ENCODE data around the gene EPX. TPM values are rescaled to one million over a fixed set of nuclear protein-coding genes. Genes with fewer than 3 reads are reported as not detected.
A peak's percentile ranks its signal among the peaks of the same experiment; 100 is the strongest.

EPX gene
- total RNA-seq, 1 experiment from 2014 or later: not detected

GRCh38 chr17:58196610-58197009 lies 4.1 kb downstream of the EPX start:
- no peaks in the 10 kb centered on the region for H3K4me1 ChIP-seq (ENCODE audit: insufficient read depth, low read length)
- Mint-ChIP-seq H3K4me1 (peaks cover 0 to 4% of the 10 kb centered on the region in 2 experiments; a peak in 1 of 4 replicates), H3K4me3 (no peak overlapping the region), H3K27me3 (ENCODE audit: low read depth) (peaks cover 41% of the 10 kb centered on the region), H3K27ac (no peak overlapping the region), H3K9me3 (no peaks in the 10 kb centered on the region), H3K36me3 (ENCODE audit: insufficient read depth in 1 of 3, low read depth in 3 of 3) (no peaks in the 10 kb centered on the region)
- H2BK120ac ChIP-seq (ENCODE audit: low read depth, low read length, poor library complexity, severe bottlenecking): no peak overlapping the region
- no CpG with 5 or more reads among the region's 7 CpGs for WGBS (ENCODE audit: extremely low coverage, insufficient read length, low lambda C conversion rate)
- H2BK5ac ChIP-seq (ENCODE audit: insufficient read length, low read length): no peak overlapping the region
- H3K27me3 ChIP-seq (ENCODE audit: insufficient read depth, low read length): no peaks in the 10 kb centered on the region
- no peak overlapping the region for H4K5ac ChIP-seq (ENCODE audit: insufficient read length, low read depth, low read length)
- H3K79me2 ChIP-seq (ENCODE audit: insufficient read depth, low read length): no peaks in the 10 kb centered on the region
- H3K9ac ChIP-seq (ENCODE audit: extremely low read depth, insufficient read length, low read length): no peak overlapping the region
- no peak overlapping the region for H3K27ac ChIP-seq (ENCODE audit: insufficient read length, low read depth, low read length)
- H4K8ac ChIP-seq (replicated peaks; ENCODE audit: insufficient read length, low read depth, low read length): no peak overlapping the region
- no peak overlapping the region for H3K23ac ChIP-seq (ENCODE audit: insufficient read length, low read depth, low read length)
- no peak overlapping the region for H4K91ac ChIP-seq (ENCODE audit: insufficient read length, low read depth, low read length)
- H3K56ac ChIP-seq (ENCODE audit: insufficient read length, low read depth, low read length): no peak overlapping the region
- H3T11ph ChIP-seq (ENCODE audit: low read length): no peak overlapping the region
- no peak overlapping the region for H3K18ac ChIP-seq (ENCODE audit: insufficient read length, low read depth, low read length)
- H2AFZ ChIP-seq (ENCODE audit: low read length): no peak overlapping the region
- H2BK15ac ChIP-seq (ENCODE audit: low read depth, low read length): no peak overlapping the region
- no peaks in the 10 kb centered on the region for H3K79me1 ChIP-seq (ENCODE audit: insufficient read depth, low read depth, low read length, poor library complexity, severe bottlenecking)
- TF ChIP-seq, protein P1, sequence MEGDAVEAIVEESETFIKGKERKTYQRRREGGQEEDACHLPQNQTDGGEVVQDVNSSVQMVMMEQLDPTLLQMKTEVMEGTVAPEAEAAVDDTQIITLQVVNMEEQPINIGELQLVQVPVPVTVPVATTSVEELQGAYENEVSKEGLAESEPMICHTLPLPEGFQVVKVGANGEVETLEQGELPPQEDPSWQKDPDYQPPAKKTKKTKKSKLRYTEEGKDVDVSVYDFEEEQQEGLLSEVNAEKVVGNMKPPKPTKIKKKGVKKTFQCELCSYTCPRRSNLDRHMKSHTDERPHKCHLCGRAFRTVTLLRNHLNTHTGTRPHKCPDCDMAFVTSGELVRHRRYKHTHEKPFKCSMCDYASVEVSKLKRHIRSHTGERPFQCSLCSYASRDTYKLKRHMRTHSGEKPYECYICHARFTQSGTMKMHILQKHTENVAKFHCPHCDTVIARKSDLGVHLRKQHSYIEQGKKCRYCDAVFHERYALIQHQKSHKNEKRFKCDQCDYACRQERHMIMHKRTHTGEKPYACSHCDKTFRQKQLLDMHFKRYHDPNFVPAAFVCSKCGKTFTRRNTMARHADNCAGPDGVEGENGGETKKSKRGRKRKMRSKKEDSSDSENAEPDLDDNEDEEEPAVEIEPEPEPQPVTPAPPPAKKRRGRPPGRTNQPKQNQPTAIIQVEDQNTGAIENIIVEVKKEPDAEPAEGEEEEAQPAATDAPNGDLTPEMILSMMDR (conservative IDR thresholded peaks at IDR 0.05): no peak
- H3K14ac ChIP-seq (ENCODE audit: insufficient read depth, low read length): peak overlapping the region; percentile 57; the same call in 1 of the 2 replicates
- no peak overlapping the region for H2AK5ac ChIP-seq (ENCODE audit: insufficient read length, low read length)
- H2BK20ac ChIP-seq (ENCODE audit: low read depth, low read length, poor library complexity, severe bottlenecking): no peak overlapping the region
- no peaks in the 10 kb centered on the region for H3K9me3 ChIP-seq (ENCODE audit: control insufficient read depth, low read depth, low read length)
- H2BK12ac ChIP-seq (ENCODE audit: insufficient read length, low read depth, low read length): no peak overlapping the region
- no peaks in the 10 kb centered on the region for H3K23me2 ChIP-seq (ENCODE audit: insufficient read length, low read depth, low read length, poor library complexity, severe bottlenecking)
- DNase-seq: no peak
- no peaks in the 10 kb centered on the region for H4K20me1 ChIP-seq (ENCODE audit: control insufficient read depth, insufficient read depth, insufficient read length)
- H3K4me2 ChIP-seq (ENCODE audit: insufficient read depth, insufficient read length, low read length): no peak overlapping the region
- no peak overlapping the region for H3K4ac ChIP-seq (ENCODE audit: low read depth, low read length)

Measured in H9 (cell line).